OCI-LY3 (cell line): ENCODE results near the gene KLHL29.

Source experiments
- CTCF ChIP-seq: fragments of 200-600, 300-600 bp; sonication (generic); IDR thresholded peaks from 2 replicates; pipeline ENCODE4 v1.5.1; 2014; ENCODE audit warnings: antibody characterized with exemption, low read length, low read depth
- EZH2phosphoT487 ChIP-seq: fragments of 200-600 bp; shearing (Covaris generic); IDR thresholded peaks from 2 replicates; pipeline ENCODE4 v1.6.1; 2018; ENCODE audit warnings: antibody characterized with exemption, mixed run types, low read depth

- no peak for TF ChIP-seq CTCF
- TF ChIP-seq EZH2phosphoT487 = no peak
Observed at GRCh38 chr2:23574919-23575654, 190.1 kb downstream of the KLHL29 start.
